CD4-positive, alpha-beta T cell (primary cell): Measurements from ENCODE around the gene TMBIM6. TPM values are rescaled to one million over a fixed set of nuclear protein-coding genes. Genes with fewer than 3 reads are reported as not detected.

Experiments used
- ATAC-seq: fragments of 200-7000 bp; cut with Tn5 transposase; one replicate; pipeline ENCODE4 v1.10.0; 2022; ENCODE audit warnings: mild to moderate bottlenecking; ENCODE audit not compliant: poor library complexity
- CTCF ChIA-PET: fragments of 350-600 bp; sonication (Branson Sonifier 250); formaldehyde crosslinking; loops from one replicate; lab custom pipeline; 2021; ENCODE audit warnings: antibody characterized with exemption, inconsistent platforms; lab: Charles Lee
- POLR2A ChIA-PET: fragments of 350-600 bp; sonication (Branson Sonifier 250); formaldehyde crosslinking; loops from one replicate; lab custom pipeline; 2021; ENCODE audit warnings: antibody characterized with exemption, inconsistent platforms; lab: Charles Lee
- DNase-seq, 14 experiments: peaks; one replicate each; pipeline ENCODE4 v3.0.0-alpha.2; 2013 to 2020; ENCODE audit warnings: mixed read lengths in 2 of 14
- H3K27ac ChIP-seq, 2 donors: one replicate each; pipeline versions ENCODE4 v1.5.1 to v1.7.0; 2013; ENCODE audit warnings: low read length in 2 of 2, low read depth in 1 of 2, mild to moderate bottlenecking in 1 of 2
- H3K27me3 ChIP-seq, 2 experiments: 1 replicate in 1 of 2; 2 replicates in 1 of 2; pipeline versions ENCODE4 v1.6.1 to v1.7.0; 2013; ENCODE audit warnings: low read length in 2 of 2, control low read depth in 1 of 2, mild to moderate bottlenecking in 1 of 2, moderate library complexity in 1 of 2; ENCODE audit not compliant: insufficient read depth in 2 of 2, control insufficient read depth in 1 of 2
- H3K36me3 ChIP-seq: one replicate; pipeline ENCODE4 v1.6.1; 2013; ENCODE audit warnings: low read length, control low read depth; ENCODE audit not compliant: insufficient read depth
- H3K4me1 ChIP-seq: one replicate; pipeline ENCODE4 v1.6.1; 2013; ENCODE audit warnings: low read length, control low read depth; ENCODE audit not compliant: insufficient read depth
- H3K4me3 ChIP-seq: one replicate; pipeline ENCODE4 v1.5.1; 2013; ENCODE audit warnings: mild to moderate bottlenecking, low read length, moderate library complexity
- H3K9me3 ChIP-seq, 2 experiments: 1 replicate in 1 of 2; 2 replicates in 1 of 2; pipeline versions ENCODE4 v1.6.1 to v1.7.0; 2013; ENCODE audit warnings: low read length in 2 of 2, mild to moderate bottlenecking in 2 of 2, control low read depth in 1 of 2, moderate library complexity in 1 of 2; ENCODE audit not compliant: control insufficient read depth in 1 of 2, insufficient read depth in 1 of 2
- H3K27ac Mint-ChIP-seq: one replicate; pipeline ENCODE4 v1.8.0; 2020; ENCODE audit warnings: mixed read lengths
- H3K27me3 Mint-ChIP-seq: one replicate; pipeline ENCODE4 v1.8.0; 2021; ENCODE audit warnings: mixed read lengths
- H3K36me3 Mint-ChIP-seq: one replicate; pipeline ENCODE4 v1.8.0; 2021; ENCODE audit warnings: low read depth, mixed read lengths
- H3K4me1 Mint-ChIP-seq: one replicate; pipeline ENCODE4 v1.8.0; 2021; ENCODE audit warnings: low read depth, mixed read lengths
- H3K4me3 Mint-ChIP-seq: one replicate; pipeline ENCODE4 v1.8.0; 2020; ENCODE audit warnings: mild to moderate bottlenecking, mixed read lengths
- H3K9me3 Mint-ChIP-seq: one replicate; pipeline ENCODE4 v1.8.0; 2020; ENCODE audit warnings: mixed read lengths
- CTCF ChIP-seq: fragments of 200-600 bp; IDR thresholded peaks from one replicate; pipeline ENCODE4 v1.8.0; 2022; ENCODE audit warnings: antibody characterized with exemption, mild to moderate bottlenecking
- intact Hi-C, 2 experiments: fragments of 100-400 bp; cut with DNase I in 1 of 2; cut with micrococcal nuclease in 1 of 2; formaldehyde crosslinking; loops; one replicate each; pipeline versions ENCODE4 v1.15.1 to v1.9.0; 2023 to 2025; cut with DNase I, micrococcal nuclease
- total RNA-seq, 174 experiments: library from RNA in 2 of 174; stranded (reverse) in 2 of 174; gene quantifications; one replicate each; pipeline ENCODE4 v1.2.3 and lab custom pipeline; 2021 to 2026

TMBIM6 gene
- total RNA-seq, 2 experiments from 2014 or later: 274 to 279 TPM

GRCh38 chr12:49796155-49796554 lies 54.8 kb downstream of the TMBIM6 start:
- Histone ChIP-seq H3K9me3 (no peaks in the 10 kb centered on the region), H3K27me3 (no peaks in the 10 kb centered on the region), H3K4me3 (no peak overlapping the region), H3K36me3 (peaks cover 17% of the 10 kb centered on the region), H3K4me1 (no peaks in the 10 kb centered on the region), H3K27ac (no peak overlapping the region)
- ATAC-seq (no peak), DNase-seq (no peak)
- no peaks in the 10 kb centered on the region for H3K27me3 Mint-ChIP-seq
- peaks cover 20% of the 10 kb centered on the region for H3K36me3 Mint-ChIP-seq
- ChIA-PET POLR2A (no interaction called here), CTCF (no interaction called here)
- no peaks in the 10 kb centered on the region for H3K9me3 Mint-ChIP-seq
- H3K4me3 Mint-ChIP-seq: no peak overlapping the region
- H3K4me1 Mint-ChIP-seq: no peaks in the 10 kb centered on the region
- intact Hi-C loops: no loop called here
- no peak overlapping the region for H3K27ac Mint-ChIP-seq
- no peak for TF ChIP-seq CTCF

- intact Hi-C loops: no loop called here
- ChIA-PET CTCF (no interaction called here), POLR2A (no interaction called here)
- Mint-ChIP-seq H3K27me3 (no peaks in the 10 kb centered on the region), H3K36me3 (peaks cover 20% of the 10 kb centered on the region), H3K4me3 (no peak overlapping the region), H3K4me1 (no peaks in the 10 kb centered on the region), H3K27ac (no peak overlapping the region), H3K9me3 (no peaks in the 10 kb centered on the region)
- Histone ChIP-seq H3K36me3 (peaks cover 24% of the 10 kb centered on the region), H3K4me3 (no peak overlapping the region), H3K27me3 (no peaks in the 10 kb centered on the region), H3K4me1 (no peaks in the 10 kb centered on the region), H3K27ac (no peak overlapping the region), H3K9me3 (no peaks in the 10 kb centered on the region)
- ATAC-seq (no peak), DNase-seq (no peak)
- no peak for TF ChIP-seq CTCF
These were observed 55.5 kb downstream of the TMBIM6 start for GRCh38 chr12:49796606-49797448.

- H3K27me3 ChIP-seq: no peaks in the 10 kb centered on the region
- Mint-ChIP-seq H3K36me3 (peaks cover 20% of the 10 kb centered on the region), H3K4me1 (no peaks in the 10 kb centered on the region), H3K4me3 (no peak overlapping the region), H3K9me3 (no peaks in the 10 kb centered on the region), H3K27ac (no peak overlapping the region), H3K27me3 (no peaks in the 10 kb centered on the region)
- ATAC-seq (no peak), DNase-seq (no peak)
- no peak for TF ChIP-seq CTCF
- no peaks in the 10 kb centered on the region for H3K4me1 ChIP-seq
- H3K9me3 ChIP-seq: no peaks in the 10 kb centered on the region
- H3K4me3 ChIP-seq: no peak overlapping the region
- CTCF ChIA-PET: no interaction called here
- H3K27ac ChIP-seq: no peak overlapping the region
- intact Hi-C loops: no loop called here
- H3K36me3 ChIP-seq: peaks cover 26% of the 10 kb centered on the region
- POLR2A ChIA-PET: no interaction called here
These were observed 56.1 kb downstream of the TMBIM6 start for GRCh38 chr12:49797449-49797776.
